Endothelial cell of umbilical vein (primary cell): ENCODE results near the gene RXFP1. TPM values are rescaled to one million over a fixed set of nuclear protein-coding genes. Genes with fewer than 3 reads are reported as not detected.

ENCODE experiments used
- BruUV-seq: library from RNA; stranded (reverse); fragments of 400-500 nt; replicated peaks from 2 replicates; lab custom pipeline; 2021; lab: Mats Ljungman, UMichigan
- CTCF ChIA-PET: fragments of 300-600, 350-600 bp; sonication (Branson Sonifier 250); formaldehyde crosslinking; loops from one replicate; lab custom pipeline; 2021; ENCODE audit warnings: antibody characterized with exemption, inconsistent platforms; lab: Charles Lee
- POLR2A ChIA-PET: fragments of 300-600, 350-600 bp; sonication (Branson Sonifier 250); formaldehyde crosslinking; loops from one replicate; lab custom pipeline; 2021; ENCODE audit warnings: antibody characterized with exemption, inconsistent platforms; lab: Charles Lee
- DNase-seq: peaks from one replicate; pipeline ENCODE4 v3.0.0-alpha.2; 2011; ENCODE audit warnings: low read depth, low spot score
- FAIRE-seq: peaks from 2 replicates; lab custom pipeline; 2011; peaks lifted over from hg19 to GRCh38; lab: Jason Lieb, UNC
- H2AFZ ChIP-seq: 2 replicates; pipeline ENCODE4 v1.6.0; 2012; ENCODE audit warnings: low read depth, low read length, control low read depth, inconsistent platforms
- H3K27ac ChIP-seq: 2 replicates; pipeline ENCODE4 v1.5.1; 2011; ENCODE audit warnings: low read depth, mild to moderate bottlenecking, control low read depth, low read length, moderate library complexity; ENCODE audit not compliant: insufficient read depth
- H3K27me3 ChIP-seq, 2 experiments: 2 replicates each; pipeline versions ENCODE4 v1.6.0 to v1.6.1; 2011; ENCODE audit warnings: low read length in 2 of 2, mixed read lengths in 1 of 2; ENCODE audit not compliant: control insufficient read depth in 2 of 2, insufficient read depth in 2 of 2
- H3K36me3 ChIP-seq, 2 experiments: 2 replicates in 1 of 2; 3 replicates in 1 of 2; pipeline ENCODE4 v1.5.1; 2011; ENCODE audit warnings: low read length in 2 of 2, mild to moderate bottlenecking in 1 of 2, moderate library complexity in 1 of 2; ENCODE audit not compliant: control insufficient read depth in 2 of 2, insufficient read depth in 2 of 2; ENCODE audit errors: extremely low read depth in 1 of 2
- H3K4me1 ChIP-seq: 3 replicates; pipeline ENCODE4 v1.5.1; 2011; ENCODE audit warnings: mild to moderate bottlenecking, low read length; ENCODE audit not compliant: control insufficient read depth, insufficient read depth; ENCODE audit errors: extremely low read depth
- H3K4me2 ChIP-seq: 2 replicates; pipeline ENCODE4 v1.6.1; 2011; ENCODE audit warnings: low read length, control low read depth, mixed read lengths; ENCODE audit not compliant: insufficient read depth
- H3K4me3 ChIP-seq, 3 experiments: fragments of 200-600 bp in 1 of 3; sonication (generic), shearing (Covaris generic) in 1 of 3; replicated peaks in 1 of 3; 2 replicates each; pipeline ENCODE4 v1.5.1; 2011 to 2016; ENCODE audit warnings: control low read depth in 3 of 3, low read length in 3 of 3, mild to moderate bottlenecking in 2 of 3, inconsistent platforms in 1 of 3, low read depth in 1 of 3, moderate library complexity in 1 of 3; ENCODE audit not compliant: insufficient read depth in 1 of 3
- H3K79me2 ChIP-seq: 2 replicates; pipeline ENCODE4 v1.6.0; 2012; ENCODE audit warnings: low read length, inconsistent platforms; ENCODE audit not compliant: control insufficient read depth, insufficient read depth
- H3K9ac ChIP-seq: replicated peaks from 2 replicates; pipeline ENCODE3; 2011; ENCODE audit warnings: low read length, control low read depth; ENCODE audit not compliant: insufficient read depth; ENCODE audit errors: extremely low read depth
- H3K9me1 ChIP-seq: replicated peaks from 3 replicates; pipeline ENCODE4 v1.6.0; 2011; ENCODE audit warnings: mild to moderate bottlenecking, low read length; ENCODE audit not compliant: control insufficient read depth, insufficient read depth; ENCODE audit errors: extremely low read depth
- H3K9me3 ChIP-seq: replicated peaks from 2 replicates; pipeline ENCODE4 v1.5.1; 2012; ENCODE audit warnings: low read length, inconsistent platforms; ENCODE audit not compliant: control insufficient read depth, insufficient read depth
- H4K20me1 ChIP-seq: replicated peaks from 2 replicates; pipeline ENCODE3; 2011; ENCODE audit warnings: mild to moderate bottlenecking, low read length; ENCODE audit not compliant: control insufficient read depth, insufficient read depth; ENCODE audit errors: extremely low read depth
- EZH2 ChIP-seq: IDR thresholded peaks from 2 replicates; pipeline ENCODE4 v1.6.1; 2012; ENCODE audit warnings: borderline replicate concordance, low read depth, mild to moderate bottlenecking, moderate library complexity, low read length, inconsistent platforms; ENCODE audit not compliant: severe bottlenecking
- FOS ChIP-seq: IDR thresholded peaks from 2 replicates; pipeline ENCODE4 v1.6.1; 2011; ENCODE audit warnings: mild to moderate bottlenecking, low read length, moderate library complexity, borderline replicate concordance; ENCODE audit not compliant: insufficient read depth
- GATA2 ChIP-seq: IDR thresholded peaks from 2 replicates; pipeline ENCODE4 v1.7.0; 2011; ENCODE audit warnings: low read depth, mild to moderate bottlenecking, moderate library complexity, mixed read lengths, low read length; ENCODE audit not compliant: insufficient read length, insufficient read depth
- JUN ChIP-seq: IDR thresholded peaks from 2 replicates; pipeline ENCODE4 v1.6.1; 2011; ENCODE audit warnings: borderline replicate concordance, low read depth; ENCODE audit not compliant: insufficient read length, insufficient read depth
- MYC ChIP-seq: IDR thresholded peaks from one replicate; pipeline ENCODE4 v1.6.1; 2011; ENCODE audit warnings: mild to moderate bottlenecking, low read depth, low read length
- POLR2A ChIP-seq: IDR thresholded peaks from 2 replicates; pipeline ENCODE4 v1.6.1; 2012; ENCODE audit warnings: low read depth, mild to moderate bottlenecking, control low read depth, low read length
- POLR2AphosphoS5 ChIP-seq: IDR thresholded peaks from 2 replicates; pipeline ENCODE4 v1.6.1; 2012; ENCODE audit warnings: low read depth, mild to moderate bottlenecking, control low read depth, low read length, moderate library complexity; ENCODE audit not compliant: insufficient read depth
- dilution Hi-C: fragments of 300-500 bp; cut with MboI; formaldehyde crosslinking; loops from one replicate; pipeline ENCODE4 v1.15.0; 2019; ENCODE audit warnings: low sequenced_read_pairs; ENCODE audit not compliant: extremely low pct_ligation_motif_present
- intact Hi-C: fragments of 100-400 bp; cut with micrococcal nuclease; formaldehyde crosslinking; loops from one replicate; pipeline ENCODE4 v1.10.0; 2022
- polyA plus RNA-seq, 4 experiments: library from polyadenylated mRNA; depleted of rRNA in 3 of 4; stranded (reverse) in 3 of 4; unstranded in 1 of 4; fragments of >200 nt; gene quantifications; 2 replicates each; pipeline versions ENCODE4 v1.2.1 to v1.2.3, GENCODE V29; 2011 to 2012; ENCODE audit warnings: missing spikeins in 1 of 4
- total RNA-seq: library from RNA; stranded (reverse); gene quantifications from 2 replicates; pipeline ENCODE4 v1.2.3, GENCODE V29; 2021
- TF ChIP-seq, protein P1 (sequence below): IDR thresholded peaks from 2 replicates; pipeline ENCODE4 v1.6.1; 2011; ENCODE audit not compliant: insufficient read depth, insufficient read length
- TF ChIP-seq, protein P2 (sequence below), 2 donors: IDR thresholded peaks; 1 replicate in 1 of 2; 2 replicates in 1 of 2; pipeline ENCODE4 v1.5.1; 2011; ENCODE audit warnings: low read length in 2 of 2, mild to moderate bottlenecking in 2 of 2, moderate library complexity in 2 of 2, control low read depth in 1 of 2, inconsistent platforms in 1 of 2, low read depth in 1 of 2; ENCODE audit not compliant: insufficient read depth in 1 of 2; ENCODE audit errors: extremely low read depth in 1 of 2

RXFP1 gene
- total and polyA plus RNA-seq, 2 donors (not counting 3 experiments of a cell fraction or from before 2014, with no cell fraction given), result not detected

DNA sequence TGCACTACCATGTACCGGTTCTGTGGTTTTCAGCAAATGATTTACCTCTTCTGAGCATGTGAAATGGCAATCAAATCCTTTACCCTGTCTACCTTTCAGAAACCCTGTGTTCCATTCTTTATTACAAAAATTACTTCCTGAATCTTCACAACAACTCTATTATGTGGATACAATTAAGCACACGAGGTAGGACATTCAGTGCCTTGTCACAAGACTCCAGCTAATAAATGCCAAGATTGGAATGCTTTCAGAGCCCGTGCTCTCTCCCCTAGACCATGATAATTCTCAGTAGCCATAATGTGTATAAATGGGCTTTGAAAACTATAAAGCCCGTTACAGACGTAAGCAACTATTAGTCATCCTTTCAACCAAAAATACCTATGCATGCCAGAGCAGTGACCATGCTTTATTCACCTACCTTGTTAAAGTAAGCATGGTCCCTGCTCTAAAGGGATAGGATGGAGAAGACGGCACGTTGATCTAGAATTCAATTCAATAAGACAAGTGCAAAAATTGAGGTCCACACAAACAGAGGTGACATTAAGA lies 2.4 kb downstream of the RXFP1 start:
- DNase-seq, result no peak
- BruUV-seq, result no TSS peak
- Histone ChIP-seq H3K36me3 (no peaks in the 10 kb centered on the region), H3K4me2 (no peak overlapping the region), H3K9me1 (no peaks in the 10 kb centered on the region), H3K27ac (no peak overlapping the region), H3K9me3 (no peaks in the 10 kb centered on the region), H3K27me3 (no peaks in the 10 kb centered on the region), H4K20me1 (no peaks in the 10 kb centered on the region), H2AFZ (no peak overlapping the region), H3K9ac (no peak overlapping the region), H3K4me1 (no peaks in the 10 kb centered on the region), H3K79me2 (no peaks in the 10 kb centered on the region), H3K4me3 (no peak overlapping the region)
- ChIA-PET POLR2A (no interaction called here), CTCF (interaction anchor here (0.8 kb wide), 1 partner anchor 28 kb away, joined by 3 read pairs; no protein-coding TSS in a partner anchor)
- TF ChIP-seq FOS (no peak), GATA2 (no peak), JUN (no peak), EZH2 (no peak), MYC (no peak), POLR2AphosphoS5 (no peak), POLR2A (no peak)
- TF ChIP-seq, protein P1, sequence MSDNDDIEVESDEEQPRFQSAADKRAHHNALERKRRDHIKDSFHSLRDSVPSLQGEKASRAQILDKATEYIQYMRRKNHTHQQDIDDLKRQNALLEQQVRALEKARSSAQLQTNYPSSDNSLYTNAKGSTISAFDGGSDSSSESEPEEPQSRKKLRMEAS, result no peak
- TF ChIP-seq, protein P2, sequence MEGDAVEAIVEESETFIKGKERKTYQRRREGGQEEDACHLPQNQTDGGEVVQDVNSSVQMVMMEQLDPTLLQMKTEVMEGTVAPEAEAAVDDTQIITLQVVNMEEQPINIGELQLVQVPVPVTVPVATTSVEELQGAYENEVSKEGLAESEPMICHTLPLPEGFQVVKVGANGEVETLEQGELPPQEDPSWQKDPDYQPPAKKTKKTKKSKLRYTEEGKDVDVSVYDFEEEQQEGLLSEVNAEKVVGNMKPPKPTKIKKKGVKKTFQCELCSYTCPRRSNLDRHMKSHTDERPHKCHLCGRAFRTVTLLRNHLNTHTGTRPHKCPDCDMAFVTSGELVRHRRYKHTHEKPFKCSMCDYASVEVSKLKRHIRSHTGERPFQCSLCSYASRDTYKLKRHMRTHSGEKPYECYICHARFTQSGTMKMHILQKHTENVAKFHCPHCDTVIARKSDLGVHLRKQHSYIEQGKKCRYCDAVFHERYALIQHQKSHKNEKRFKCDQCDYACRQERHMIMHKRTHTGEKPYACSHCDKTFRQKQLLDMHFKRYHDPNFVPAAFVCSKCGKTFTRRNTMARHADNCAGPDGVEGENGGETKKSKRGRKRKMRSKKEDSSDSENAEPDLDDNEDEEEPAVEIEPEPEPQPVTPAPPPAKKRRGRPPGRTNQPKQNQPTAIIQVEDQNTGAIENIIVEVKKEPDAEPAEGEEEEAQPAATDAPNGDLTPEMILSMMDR (IDR thresholded peaks at IDR 0.05; ENCODE audit: extremely low read depth in 1 of 2, insufficient read depth in 1 of 2, low read depth in 1 of 2, low read length in 2 of 2), result no peak
- intact Hi-C loops, result no loop called here
- no peak for FAIRE-seq
- dilution Hi-C loops, result no loop called here
